CD14-positive monocyte (primary cell): ENCODE results near the gene WWOX. TPM values are rescaled to one million over a fixed set of nuclear protein-coding genes. Genes with fewer than 3 reads are reported as not detected.

ENCODE experiments used
- DNase-seq, 3 donors: peaks; one replicate each; pipeline ENCODE4 v3.0.0-alpha.2; 2011 to 2022
- H2AFZ ChIP-seq: 2 replicates; pipeline ENCODE4 v1.6.0; 2012; ENCODE audit warnings: mild to moderate bottlenecking, low read depth, low read length, inconsistent platforms; ENCODE audit not compliant: insufficient read depth, poor library complexity, severe bottlenecking
- H3K27ac ChIP-seq, 2 donors: 1 replicate in 1 of 2; 2 replicates in 1 of 2; pipeline ENCODE4 v1.5.1; 2012 to 2013; ENCODE audit warnings: low read length in 2 of 2, control low read depth in 1 of 2, inconsistent platforms in 1 of 2, low read depth in 1 of 2, mild to moderate bottlenecking in 1 of 2
- H3K27me3 ChIP-seq, 2 donors: one replicate each; pipeline versions ENCODE4 v1.6.0 to v1.6.1; 2011 to 2013; ENCODE audit warnings: low read length in 2 of 2; ENCODE audit not compliant: control insufficient read depth in 2 of 2, insufficient read depth in 2 of 2
- H3K36me3 ChIP-seq, 2 donors: replicated peaks in 1 of 2; 1 replicate in 1 of 2; 2 replicates in 1 of 2; pipeline versions ENCODE4 v1.5.1 to v1.6.1; 2012 to 2013; ENCODE audit warnings: low read length in 2 of 2, control low read depth in 1 of 2, inconsistent platforms in 1 of 2, mild to moderate bottlenecking in 1 of 2; ENCODE audit not compliant: insufficient read depth in 2 of 2, control insufficient read depth in 1 of 2
- H3K4me1 ChIP-seq, 2 donors: 1 replicate in 1 of 2; 2 replicates in 1 of 2; pipeline versions ENCODE4 v1.5.1 to v1.6.1; 2012 to 2013; ENCODE audit warnings: low read length in 2 of 2, control low read depth in 1 of 2, inconsistent platforms in 1 of 2, mild to moderate bottlenecking in 1 of 2, moderate library complexity in 1 of 2; ENCODE audit not compliant: insufficient read depth in 2 of 2, control insufficient read depth in 1 of 2
- H3K4me2 ChIP-seq: replicated peaks from 2 replicates; pipeline ENCODE3; 2012; ENCODE audit warnings: low read length, moderate library complexity, mild to moderate bottlenecking; ENCODE audit not compliant: poor library complexity, severe bottlenecking; ENCODE audit errors: extremely low read depth
- H3K4me3 ChIP-seq, 3 experiments: fragments of 200-600 bp in 1 of 3; sonication (generic) in 1 of 3; replicated peaks in 1 of 3; 1 replicate in 2 of 3; 2 replicates in 1 of 3; pipeline ENCODE4 v1.5.1; 2011 to 2013; ENCODE audit warnings: low read length in 3 of 3, mild to moderate bottlenecking in 3 of 3, control low read depth in 2 of 3, low read depth in 2 of 3, inconsistent platforms in 1 of 3, moderate library complexity in 1 of 3
- H3K79me2 ChIP-seq: 2 replicates; pipeline ENCODE4 v1.6.0; 2012; ENCODE audit warnings: mild to moderate bottlenecking, control low read depth, inconsistent platforms, low read length, moderate library complexity; ENCODE audit not compliant: insufficient read depth
- H3K9ac ChIP-seq: 2 replicates; pipeline ENCODE4 v1.6.0; 2017; ENCODE audit warnings: low read length, mild to moderate bottlenecking; ENCODE audit not compliant: insufficient read depth, poor library complexity, severe bottlenecking
- H3K9me3 ChIP-seq, 2 donors: replicated peaks in 1 of 2; 1 replicate in 1 of 2; 2 replicates in 1 of 2; pipeline versions ENCODE4 v1.5.1 to v1.6.1; 2012 to 2013; ENCODE audit warnings: low read length in 2 of 2, control low read depth in 1 of 2; ENCODE audit not compliant: control insufficient read depth in 1 of 2, insufficient read depth in 1 of 2
- H4K20me1 ChIP-seq: 2 replicates; pipeline ENCODE4 v1.6.0; 2012; ENCODE audit warnings: mild to moderate bottlenecking, low read length, control low read depth, moderate library complexity; ENCODE audit not compliant: insufficient read depth
- H3K27ac Mint-ChIP-seq, 7 donors: one replicate each; pipeline ENCODE4 v1.8.0; 2020; ENCODE audit warnings: mild to moderate bottlenecking in 7 of 7, mixed read lengths in 7 of 7, moderate library complexity in 6 of 7, inconsistent platforms in 2 of 7
- H3K27me3 Mint-ChIP-seq, 3 donors: one replicate each; pipeline ENCODE4 v1.8.0; 2021 to 2022; ENCODE audit warnings: low read depth in 3 of 3, mild to moderate bottlenecking in 3 of 3, mixed read lengths in 3 of 3, moderate library complexity in 3 of 3, inconsistent platforms in 1 of 3
- H3K36me3 Mint-ChIP-seq, 2 donors: one replicate each; pipeline ENCODE4 v1.8.0; 2020; ENCODE audit warnings: mixed read lengths in 2 of 2, inconsistent platforms in 1 of 2, mild to moderate bottlenecking in 1 of 2
- H3K4me1 Mint-ChIP-seq: one replicate; pipeline ENCODE4 v1.8.0; 2020; ENCODE audit warnings: mild to moderate bottlenecking, mixed read lengths
- H3K4me3 Mint-ChIP-seq, 2 donors: one replicate each; pipeline ENCODE4 v1.8.0; 2020; ENCODE audit warnings: mild to moderate bottlenecking in 2 of 2, mixed read lengths in 2 of 2, moderate library complexity in 1 of 2
- H3K9me3 Mint-ChIP-seq, 7 donors: one replicate each; pipeline ENCODE4 v1.8.0; 2020 to 2022; ENCODE audit warnings: mixed read lengths in 7 of 7, mild to moderate bottlenecking in 6 of 7, moderate library complexity in 6 of 7, inconsistent platforms in 2 of 7
- WGBS: methylation state at CpG from one replicate; pipeline ENCODE4 v1.1.5; 2013; ENCODE audit warnings: missing lambda C conversion rate; ENCODE audit not compliant: insufficient coverage; 5-methylcytosine and 5-hydroxymethylcytosine counted together
- intact Hi-C, 2 donors: fragments of 100-400 bp; cut with micrococcal nuclease; formaldehyde crosslinking; loops; one replicate each; pipeline versions ENCODE4 v1.15.0 to v1.15.1; 2023
- polyA plus RNA-seq, 3 donors: library from polyadenylated mRNA; depleted of rRNA in 1 of 3; unstranded in 2 of 3; stranded (reverse) in 1 of 3; fragments of 300-500 nt in 2 of 3; fragments of >200 nt in 1 of 3; fragmentation: Illumina TruSeq in 2 of 3; gene quantifications; 1 replicate in 2 of 3; 2 replicates in 1 of 3; pipeline ENCODE4 v1.2.3, GENCODE V29; 2012 to 2021
- TF ChIP-seq, protein P1 (sequence below): fragments of 200-600 bp; IDR thresholded peaks from one replicate; pipeline ENCODE4 v1.8.0; 2022; ENCODE audit warnings: antibody characterized with exemption, mild to moderate bottlenecking

WWOX gene
- polyA plus RNA-seq, 3 donors = 4.0 to 7.0 (median 6.3) TPM

DNA sequence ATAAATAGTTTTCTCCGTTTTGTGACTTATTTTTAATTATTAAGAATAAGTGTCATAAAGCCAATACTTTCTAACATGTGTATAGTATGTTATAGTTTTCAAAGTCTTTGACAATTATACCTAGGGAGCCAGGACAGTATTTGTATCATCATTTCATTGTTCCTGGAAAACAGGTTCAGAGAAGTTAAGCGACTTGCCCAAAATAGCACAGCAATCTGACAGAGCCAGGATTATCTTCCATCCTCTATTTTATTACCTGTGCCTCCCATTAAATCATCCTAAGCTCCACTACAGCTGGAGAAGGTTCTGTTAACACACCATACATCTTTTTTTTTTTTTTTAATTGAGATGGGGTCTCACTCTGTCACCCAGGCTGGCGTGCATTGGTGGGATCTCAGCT, 782.7 kb downstream of the WWOX start:
- no peaks in the 10 kb centered on the region for H4K20me1 ChIP-seq
- intact Hi-C loops = no loop called here
- H3K36me3 Mint-ChIP-seq = no peaks in the 10 kb centered on the region
- TF ChIP-seq, protein P1, sequence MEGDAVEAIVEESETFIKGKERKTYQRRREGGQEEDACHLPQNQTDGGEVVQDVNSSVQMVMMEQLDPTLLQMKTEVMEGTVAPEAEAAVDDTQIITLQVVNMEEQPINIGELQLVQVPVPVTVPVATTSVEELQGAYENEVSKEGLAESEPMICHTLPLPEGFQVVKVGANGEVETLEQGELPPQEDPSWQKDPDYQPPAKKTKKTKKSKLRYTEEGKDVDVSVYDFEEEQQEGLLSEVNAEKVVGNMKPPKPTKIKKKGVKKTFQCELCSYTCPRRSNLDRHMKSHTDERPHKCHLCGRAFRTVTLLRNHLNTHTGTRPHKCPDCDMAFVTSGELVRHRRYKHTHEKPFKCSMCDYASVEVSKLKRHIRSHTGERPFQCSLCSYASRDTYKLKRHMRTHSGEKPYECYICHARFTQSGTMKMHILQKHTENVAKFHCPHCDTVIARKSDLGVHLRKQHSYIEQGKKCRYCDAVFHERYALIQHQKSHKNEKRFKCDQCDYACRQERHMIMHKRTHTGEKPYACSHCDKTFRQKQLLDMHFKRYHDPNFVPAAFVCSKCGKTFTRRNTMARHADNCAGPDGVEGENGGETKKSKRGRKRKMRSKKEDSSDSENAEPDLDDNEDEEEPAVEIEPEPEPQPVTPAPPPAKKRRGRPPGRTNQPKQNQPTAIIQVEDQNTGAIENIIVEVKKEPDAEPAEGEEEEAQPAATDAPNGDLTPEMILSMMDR = no peak
- no peaks in the 10 kb centered on the region for H3K79me2 ChIP-seq
- no peak overlapping the region for H2AFZ ChIP-seq
- no peak overlapping the region for H3K4me3 Mint-ChIP-seq
- peaks cover 6% of the 10 kb centered on the region for H3K4me1 Mint-ChIP-seq
- no peaks in the 10 kb centered on the region for H3K27me3 ChIP-seq
- H3K27ac Mint-ChIP-seq = no peak overlapping the region
- H3K9me3 Mint-ChIP-seq = peaks cover 0 to 3% (median 0%) of the 10 kb centered on the region in 7 donors
- 100% methylated on average over 1 of the region's 3 CpGs for WGBS
- no peak for DNase-seq
- H3K4me3 ChIP-seq = no peak overlapping the region
- H3K4me1 ChIP-seq = no peaks in the 10 kb centered on the region
- no peak overlapping the region for H3K9ac ChIP-seq
- H3K27ac ChIP-seq = no peak overlapping the region
- H3K9me3 ChIP-seq = no peaks in the 10 kb centered on the region
- no peak overlapping the region for H3K4me2 ChIP-seq
- H3K36me3 ChIP-seq = no peaks in the 10 kb centered on the region
- no peaks in the 10 kb centered on the region for H3K27me3 Mint-ChIP-seq

DNA sequence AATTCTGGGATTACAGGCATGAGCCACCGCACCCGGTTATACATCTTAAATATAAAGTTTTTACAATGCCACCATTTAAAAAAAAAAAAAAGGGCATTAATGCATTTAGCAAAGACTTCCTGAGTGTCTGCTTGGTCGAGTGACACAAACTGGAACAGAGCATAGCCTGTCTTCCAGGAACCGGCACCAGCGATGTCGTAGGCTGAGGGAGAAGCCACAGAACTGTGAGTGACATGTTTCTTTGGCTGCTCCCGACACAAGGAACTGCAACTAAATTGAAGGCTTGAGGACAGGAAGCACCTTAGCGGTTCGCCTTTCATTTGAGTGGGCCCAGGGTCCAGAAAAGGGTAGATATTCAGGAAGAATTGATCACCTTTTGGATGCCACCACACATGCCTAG, 783.3 kb downstream of the WWOX start:
- no peak overlapping the region for H2AFZ ChIP-seq
- Mint-ChIP-seq H3K9me3 (peaks cover 0 to 3% (median 0%) of the 10 kb centered on the region in 7 donors), H3K36me3 (no peaks in the 10 kb centered on the region), H3K27me3 (no peaks in the 10 kb centered on the region), H3K27ac (no peak overlapping the region), H3K4me3 (no peak overlapping the region), H3K4me1 (peaks cover 6% of the 10 kb centered on the region)
- 41% methylated on average over 7 of the region's 9 CpGs for WGBS
- intact Hi-C loops = no loop called here
- H3K4me3 ChIP-seq = no peak overlapping the region
- no peak for DNase-seq
- H3K4me2 ChIP-seq = no peak overlapping the region
- TF ChIP-seq, protein P1 = no peak
- H3K4me1 ChIP-seq = no peaks in the 10 kb centered on the region
- H3K9ac ChIP-seq = no peak overlapping the region
- no peaks in the 10 kb centered on the region for H3K36me3 ChIP-seq
- H3K9me3 ChIP-seq = no peaks in the 10 kb centered on the region
- H3K27me3 ChIP-seq = no peaks in the 10 kb centered on the region
- H4K20me1 ChIP-seq = no peaks in the 10 kb centered on the region
- H3K79me2 ChIP-seq = no peaks in the 10 kb centered on the region
- H3K27ac ChIP-seq = no peak overlapping the region
